NCI-H1417 (cell line): ENCODE data around the gene MAP7D2.

Experiments used
- DNase-seq, 3 experiments: peaks; one replicate each; lab custom pipeline; 2025; lab: John Stamatoyannopoulos, UW

Gene MAP7D2

GRCh38 chrX:20046223-20046622 lies 70.5 kb downstream of the MAP7D2 start:
- no peak for DNase-seq

GRCh38 chrX:20042221-20042620 lies 74.5 kb downstream of the MAP7D2 start:
- no peak for DNase-seq

- DNase-seq, result no peak
These were observed 77.7 kb downstream of the MAP7D2 start for GRCh38 chrX:20038966-20039365.

- no peak for DNase-seq
These were observed 79.5 kb downstream of the MAP7D2 start for GRCh38 chrX:20037186-20037585.

- DNase-seq, result no peak
These were observed 84.5 kb downstream of the MAP7D2 start for GRCh38 chrX:20032201-20032600.

GRCh38 chrX:20029728-20030127 lies 87.0 kb downstream of the MAP7D2 start:
- DNase-seq, result no peak

- DNase-seq, result no peak
These were observed 88.1 kb downstream of the MAP7D2 start for GRCh38 chrX:20028588-20028987.

- DNase-seq, result no peak
These were observed 90.4 kb downstream of the MAP7D2 start for GRCh38 chrX:20026278-20026677.

- no peak for DNase-seq
These were observed 96.9 kb downstream of the MAP7D2 start for GRCh38 chrX:20019672-20020365.

GRCh38 chrX:20016616-20016945 lies 100.1 kb downstream of the MAP7D2 start:
- DNase-seq, result no peak

- no peak for DNase-seq
These were observed 100.6 kb downstream of the MAP7D2 start for GRCh38 chrX:20015945-20016615.

GRCh38 chrX:20015422-20015821 lies 101.3 kb downstream of the MAP7D2 start:
- DNase-seq, result no peak

GRCh38 chrX:20011608-20012007 lies 105.1 kb downstream of the MAP7D2 start:
- DNase-seq, result no peak

- peak in 1 of 3 experiments; percentile 28 for DNase-seq
These were observed 108.6 kb downstream of the MAP7D2 start for GRCh38 chrX:20007962-20008622.

- DNase-seq, result no peak
These were observed 110.8 kb downstream of the MAP7D2 start for GRCh38 chrX:20005883-20006282.

- DNase-seq, result peak in 1 of 3 experiments; percentile 32
These were observed 115.1 kb downstream of the MAP7D2 start for GRCh38 chrX:20001588-20001987.

- no peak for DNase-seq
These were observed 125.4 kb downstream of the MAP7D2 start for GRCh38 chrX:19991350-19991718.

- DNase-seq, result peak; percentile 89 to 95 (median 94)
These were observed 126.0 kb downstream of the MAP7D2 start, which contains the start of gene BCLAF3 for GRCh38 chrX:19990556-19991349. Gene BCLAF3 (minus strand): TSS chrX:19991061. CDS start chrX:19970264, 20,797 bp downstream.

- no peak for DNase-seq
These were observed 126.6 kb downstream of the MAP7D2 start for GRCh38 chrX:19990151-19990555.

GRCh38 chrX:19987856-19988255 lies 128.9 kb downstream of the MAP7D2 start:
- DNase-seq, result no peak

- DNase-seq, result no peak
These were observed 130.2 kb downstream of the MAP7D2 start for GRCh38 chrX:19986531-19986930.

- DNase-seq, result no peak
These were observed 134.8 kb downstream of the MAP7D2 start for GRCh38 chrX:19981947-19982346.
